HFF-Myc (cell line): ENCODE data around the gene UBR1.

ENCODE experiments used
- DNase-seq: peaks from one replicate; pipeline ENCODE4 v3.0.0-alpha.2; 2011; ENCODE audit warnings: low read depth; ENCODE audit errors: extremely low read depth
- H3K4me3 ChIP-seq: replicated peaks from 2 replicates; pipeline ENCODE4 v1.5.1; 2011; ENCODE audit warnings: low read depth, mild to moderate bottlenecking, control low read depth, low read length
- CTCF ChIP-seq: IDR thresholded peaks from 2 replicates; pipeline ENCODE4 v1.5.1; 2012; ENCODE audit warnings: mild to moderate bottlenecking, low read depth, low read length, control low read depth; ENCODE audit errors: missing control alignments

The UBR1 gene

GRCh38 chr15:43091859-43092258 lies 14.0 kb downstream of the UBR1 start:
- no peak for TF ChIP-seq CTCF
- no peak overlapping the region for H3K4me3 ChIP-seq
- DNase-seq: no peak

- TF ChIP-seq CTCF: no peak
- DNase-seq: no peak
- H3K4me3 ChIP-seq: no peak overlapping the region
These were observed 19.3 kb downstream of the UBR1 start for GRCh38 chr15:43086551-43086950.

GRCh38 chr15:43085921-43086320 lies 19.9 kb downstream of the UBR1 start:
- no peak overlapping the region for H3K4me3 ChIP-seq
- DNase-seq: no peak
- no peak for TF ChIP-seq CTCF

- no peak overlapping the region for H3K4me3 ChIP-seq
- DNase-seq: no peak
- no peak for TF ChIP-seq CTCF
These were observed 23.3 kb downstream of the UBR1 start for GRCh38 chr15:43082509-43082908.

- no peak overlapping the region for H3K4me3 ChIP-seq
- TF ChIP-seq CTCF: no peak
- no peak for DNase-seq
These were observed 24.6 kb downstream of the UBR1 start for GRCh38 chr15:43081283-43081682.

DNA sequence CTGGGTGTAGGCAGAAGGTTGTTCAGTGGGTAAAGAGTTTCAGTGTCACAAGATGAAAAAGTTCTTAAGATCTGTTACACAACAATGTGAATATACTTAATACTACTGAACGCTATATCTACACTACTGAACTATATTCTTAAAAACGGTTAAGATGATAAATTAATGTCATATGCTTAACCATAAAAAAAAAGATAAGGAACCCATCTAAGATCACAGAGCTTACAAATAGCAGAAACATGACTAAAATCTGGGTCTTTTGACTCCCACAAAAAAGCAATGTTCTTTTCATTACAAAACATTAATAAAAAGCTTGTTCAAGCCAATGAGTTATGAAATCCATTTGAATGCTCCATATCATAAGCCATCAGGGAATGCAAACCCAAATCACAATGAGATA lies 34.4 kb downstream of the UBR1 start:
- H3K4me3 ChIP-seq: no peak overlapping the region
- no peak for TF ChIP-seq CTCF
- DNase-seq: no peak

DNA sequence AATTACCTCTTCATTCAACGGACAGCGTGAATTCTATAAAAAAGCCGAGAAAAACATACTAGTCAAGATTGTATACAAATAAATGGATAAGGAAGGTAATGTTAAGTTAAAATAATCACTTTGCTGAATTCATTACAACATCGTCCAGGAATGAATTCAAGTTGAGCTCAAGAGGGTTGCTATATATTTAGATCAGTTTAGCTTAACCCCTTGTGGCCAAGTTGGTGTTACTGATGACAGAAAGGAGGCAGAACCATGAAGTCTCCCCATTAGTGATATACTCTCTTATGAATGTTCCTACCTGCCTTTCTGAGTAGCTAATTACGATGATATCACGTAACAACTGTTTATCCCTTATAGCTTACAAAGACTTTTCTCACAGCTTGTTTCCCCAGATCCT lies 34.9 kb downstream of the UBR1 start:
- H3K4me3 ChIP-seq: no peak overlapping the region
- DNase-seq: no peak
- no peak for TF ChIP-seq CTCF
